Naive thymus-derived CD8-positive, alpha-beta T cell (primary cell): ENCODE data around the gene ERN1. TPM values are rescaled to one million over a fixed set of nuclear protein-coding genes. Genes with fewer than 3 reads are reported as not detected.

Experiments used
- ATAC-seq, 2 donors: fragments of 150-1000 bp; cut with Tn5 transposase in 1 of 2; sonication (Bioruptor Pico), chemical (Tn5 transposase) in 1 of 2; 1 replicate in 1 of 2; 2 replicates in 1 of 2; pipeline ENCODE4 v1.10.0; 2021; ENCODE audit warnings: mild to moderate bottlenecking in 2 of 2, moderate library complexity in 2 of 2
- POLR2A ChIA-PET: fragments of 350-600 bp; sonication (Branson Sonifier 250); formaldehyde crosslinking; loops from one replicate; lab custom pipeline; 2021; ENCODE audit warnings: antibody characterized with exemption; lab: Charles Lee
- DNase-seq, 10 donors: peaks; one replicate each; pipeline versions ENCODE4 v3.0.0 to v3.0.0-alpha.2; 2020 to 2022
- H3K27ac Mint-ChIP-seq, 10 donors: one replicate each; pipeline ENCODE4 v1.8.0; 2020 to 2022; ENCODE audit warnings: mild to moderate bottlenecking in 10 of 10, mixed read lengths in 10 of 10, moderate library complexity in 4 of 10, inconsistent platforms in 1 of 10
- H3K27me3 Mint-ChIP-seq, 5 donors: one replicate each; pipeline ENCODE4 v1.8.0; 2021 to 2022; ENCODE audit warnings: mixed read lengths in 5 of 5
- H3K36me3 Mint-ChIP-seq, 3 donors: one replicate each; pipeline ENCODE4 v1.8.0; 2020 to 2022; ENCODE audit warnings: mixed read lengths in 3 of 3, mild to moderate bottlenecking in 2 of 3, inconsistent platforms in 1 of 3
- H3K4me1 Mint-ChIP-seq, 4 donors: one replicate each; pipeline ENCODE4 v1.8.0; 2021 to 2022; ENCODE audit warnings: mixed read lengths in 4 of 4
- H3K4me3 Mint-ChIP-seq, 10 donors: one replicate each; pipeline ENCODE4 v1.8.0; 2020 to 2022; ENCODE audit warnings: mild to moderate bottlenecking in 10 of 10, mixed read lengths in 10 of 10, moderate library complexity in 6 of 10, inconsistent platforms in 1 of 10
- H3K9me3 Mint-ChIP-seq, 9 donors: one replicate each; pipeline ENCODE4 v1.8.0; 2020 to 2022; ENCODE audit warnings: mixed read lengths in 9 of 9, mild to moderate bottlenecking in 3 of 9, inconsistent platforms in 1 of 9, moderate library complexity in 1 of 9
- polyA plus RNA-seq, 3 donors: library from polyadenylated mRNA; unstranded; fragments of 300-500 nt; fragmentation: Illumina TruSeq; gene quantifications; one replicate each; pipeline ENCODE4 v1.2.3, GENCODE V29; 2021
- total RNA-seq, 8 experiments: library from RNA in 2 of 8; stranded (reverse) in 2 of 8; gene quantifications; one replicate each; pipeline ENCODE4 v1.2.3 and lab custom pipeline; 2021 to 2026

ERN1 gene
- total and polyA plus RNA-seq, 5 experiments from 2014 or later: 9.3 to 24.0 (median 21.2) TPM

GRCh38 chr17:64004218-64004770, 125.7 kb downstream of the ERN1 start:
- H3K4me1 Mint-ChIP-seq: peaks cover 19 to 51% (median 44%) of the 10 kb centered on the region in 4 donors
- POLR2A ChIA-PET: interaction anchor here (3.4 to 8.1 kb wide), 2 partner anchors 16 to 19 kb away, joined by 13 to 150 read pairs; partner anchors contain the start of gene ICAM2
- H3K4me3 Mint-ChIP-seq: no peak overlapping the region
- peak overlapping the region; percentile 21 to 87 (median 68) for H3K27ac Mint-ChIP-seq
- peaks cover 0 to 52% (median 17%) of the 10 kb centered on the region in 3 donors for H3K36me3 Mint-ChIP-seq
- no peaks in the 10 kb centered on the region for H3K9me3 Mint-ChIP-seq
- H3K27me3 Mint-ChIP-seq: no peaks in the 10 kb centered on the region
- DNase-seq: no peak
- no peak for ATAC-seq

- H3K27me3 Mint-ChIP-seq: no peaks in the 10 kb centered on the region
- ATAC-seq (no peak), DNase-seq (no peak)
- POLR2A ChIA-PET: interaction anchor here (8.1 kb wide), 1 partner anchor 20 kb away, joined by 150 read pairs; the partner anchor contains the start of gene ICAM2
- peak overlapping the region in 8 of 10 donors; percentile 40 to 85 (median 76) for H3K27ac Mint-ChIP-seq
- H3K4me3 Mint-ChIP-seq: no peak overlapping the region
- H3K9me3 Mint-ChIP-seq: no peaks in the 10 kb centered on the region
- peaks cover 18 to 51% (median 44%) of the 10 kb centered on the region in 4 donors for H3K4me1 Mint-ChIP-seq
- H3K36me3 Mint-ChIP-seq: peaks cover 0 to 45% (median 12%) of the 10 kb centered on the region in 3 donors
Observed at GRCh38 chr17:64003526-64004121, 126.3 kb downstream of the ERN1 start.

DNA sequence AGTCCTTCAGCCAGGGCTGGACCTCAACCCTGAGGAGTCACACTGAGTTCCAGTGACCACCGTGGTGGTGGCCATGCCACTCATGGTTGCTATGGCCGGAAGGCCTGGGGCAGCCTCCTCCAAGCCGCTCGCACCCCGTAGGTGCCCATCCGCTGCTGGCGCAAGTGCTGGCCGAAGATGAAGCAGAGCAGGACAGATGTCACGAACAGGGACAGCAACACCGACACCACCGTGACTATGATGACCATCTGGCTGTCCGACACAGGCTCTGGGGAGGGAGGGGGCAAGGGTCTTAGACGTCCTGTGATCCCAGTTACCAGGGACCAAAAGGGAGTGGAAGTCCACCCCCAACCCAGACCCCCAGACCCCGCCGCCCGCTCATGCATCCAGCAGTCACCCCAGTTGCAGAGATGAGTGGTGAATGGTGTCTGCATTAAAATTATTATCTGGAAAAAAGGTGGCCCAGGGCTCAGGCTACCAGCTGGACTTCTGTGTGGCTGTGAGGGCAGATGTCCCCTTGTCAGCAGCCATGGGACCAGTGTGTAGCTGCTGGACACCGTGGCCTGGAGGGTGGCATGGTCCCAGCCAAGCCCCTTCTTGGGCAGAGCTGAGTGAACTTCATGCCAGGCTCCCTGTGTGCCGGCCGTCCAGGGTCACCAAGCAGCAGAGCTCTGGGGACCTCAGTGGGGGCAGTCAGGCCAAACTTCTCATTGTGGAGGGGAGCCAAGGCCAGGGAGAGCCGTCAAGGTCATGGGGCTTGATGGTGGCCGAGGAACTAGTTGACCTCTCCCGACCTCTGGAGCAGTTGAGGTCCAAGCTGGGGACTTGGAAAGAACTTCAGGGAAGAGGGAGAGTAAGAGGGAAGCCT, 127.1 kb downstream of the ERN1 start:
- H3K4me1 Mint-ChIP-seq: peaks cover 15 to 48% (median 43%) of the 10 kb centered on the region in 4 donors

GRCh38 chr17:64001763-64002529, 128.0 kb downstream of the ERN1 start:
- DNase-seq: no peak
- peaks cover 0 to 37% (median 11%) of the 10 kb centered on the region in 3 donors for H3K36me3 Mint-ChIP-seq
- H3K9me3 Mint-ChIP-seq: no peaks in the 10 kb centered on the region
- no peaks in the 10 kb centered on the region for H3K27me3 Mint-ChIP-seq
- no peak overlapping the region for H3K4me3 Mint-ChIP-seq
- ATAC-seq: no peak
- peaks cover 13 to 48% (median 43%) of the 10 kb centered on the region in 4 donors for H3K4me1 Mint-ChIP-seq
- POLR2A ChIA-PET: interaction anchor here (1.2 to 8.1 kb wide), 3 partner anchors 15 to 83 kb away, joined by 3 to 150 read pairs (median 5); partner anchors contain the start of genes GH1 and ICAM2
- peak overlapping the region in 8 of 10 donors; percentile 17 to 67 (median 42) for H3K27ac Mint-ChIP-seq

More for the DNA sequence above, 127.1 kb downstream of the ERN1 start:
- peaks cover 0 to 41% (median 11%) of the 10 kb centered on the region in 3 donors for H3K36me3 Mint-ChIP-seq
- peak overlapping the region in 8 of 10 donors; percentile 18 to 82 (median 64) for H3K27ac Mint-ChIP-seq
- no peak overlapping the region for H3K4me3 Mint-ChIP-seq
- no peaks in the 10 kb centered on the region for H3K27me3 Mint-ChIP-seq
- POLR2A ChIA-PET: interaction anchor here (1.2 to 8.1 kb wide), 3 partner anchors 14 to 84 kb away, joined by 3 to 150 read pairs (median 5); partner anchors contain the start of genes GH1 and ICAM2
- DNase-seq (no peak), ATAC-seq (no peak)
- H3K9me3 Mint-ChIP-seq: no peaks in the 10 kb centered on the region

DNA sequence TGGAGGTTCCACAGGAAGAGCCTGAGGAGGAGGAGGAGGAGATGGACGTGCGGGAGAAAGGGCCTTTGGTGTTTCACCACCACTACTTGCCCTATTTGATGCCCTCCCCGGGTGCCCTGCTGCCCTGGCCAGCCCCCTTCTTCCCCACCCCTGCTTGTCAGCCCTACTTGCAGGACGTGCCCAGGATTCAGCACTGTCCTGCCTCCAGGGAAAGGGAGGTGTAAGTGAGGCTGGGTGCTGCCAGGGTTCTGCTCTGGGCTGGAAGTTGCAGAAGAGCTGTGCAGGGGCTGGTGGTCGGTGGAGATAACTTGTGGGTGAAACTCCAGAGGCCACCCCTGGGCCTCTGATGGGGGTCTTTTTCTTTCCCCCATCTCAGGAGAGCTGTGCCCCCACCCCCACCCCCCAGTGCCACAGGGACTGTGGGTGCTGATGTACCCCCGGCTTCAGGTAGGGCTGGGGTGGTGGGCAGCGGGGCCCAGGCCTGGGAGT, 128.8 kb downstream of the ERN1 start:
- ATAC-seq (no peak), DNase-seq (no peak)
- Mint-ChIP-seq H3K4me3 (no peak overlapping the region), H3K9me3 (no peaks in the 10 kb centered on the region), H3K4me1 (peaks cover 13 to 43% (median 40%) of the 10 kb centered on the region in 4 donors), H3K36me3 (peaks cover 0 to 34% (median 11%) of the 10 kb centered on the region in 3 donors), H3K27ac (peak overlapping the region in 6 of 10 donors; percentile 11 to 85 (median 58)), H3K27me3 (no peaks in the 10 kb centered on the region)
- POLR2A ChIA-PET: interaction anchor here (0.7 to 8.1 kb wide), 3 partner anchors 16 to 415 kb away, joined by 4 to 150 read pairs (median 5); partner anchors contain the start of gene ICAM2

- peak overlapping the region; percentile 52 to 93 (median 78) for H3K27ac Mint-ChIP-seq
- POLR2A ChIA-PET: interaction anchor here (0.7 to 8.1 kb wide), 6 partner anchors 9 to 417 kb away, joined by 3 to 150 read pairs (median 4); partner anchors contain the start of gene ICAM2
- no peaks in the 10 kb centered on the region for H3K27me3 Mint-ChIP-seq
- peaks cover 0 to 23% (median 11%) of the 10 kb centered on the region in 3 donors for H3K36me3 Mint-ChIP-seq
- ATAC-seq (no peak), DNase-seq (no peak)
- peaks cover 9 to 34% (median 31%) of the 10 kb centered on the region in 4 donors for H3K4me1 Mint-ChIP-seq
- peak overlapping the region; percentile 32 to 93 (median 74) for H3K4me3 Mint-ChIP-seq
- no peaks in the 10 kb centered on the region for H3K9me3 Mint-ChIP-seq
Observed at GRCh38 chr17:63999680-64000531, 130.0 kb downstream of the ERN1 start.

DNA sequence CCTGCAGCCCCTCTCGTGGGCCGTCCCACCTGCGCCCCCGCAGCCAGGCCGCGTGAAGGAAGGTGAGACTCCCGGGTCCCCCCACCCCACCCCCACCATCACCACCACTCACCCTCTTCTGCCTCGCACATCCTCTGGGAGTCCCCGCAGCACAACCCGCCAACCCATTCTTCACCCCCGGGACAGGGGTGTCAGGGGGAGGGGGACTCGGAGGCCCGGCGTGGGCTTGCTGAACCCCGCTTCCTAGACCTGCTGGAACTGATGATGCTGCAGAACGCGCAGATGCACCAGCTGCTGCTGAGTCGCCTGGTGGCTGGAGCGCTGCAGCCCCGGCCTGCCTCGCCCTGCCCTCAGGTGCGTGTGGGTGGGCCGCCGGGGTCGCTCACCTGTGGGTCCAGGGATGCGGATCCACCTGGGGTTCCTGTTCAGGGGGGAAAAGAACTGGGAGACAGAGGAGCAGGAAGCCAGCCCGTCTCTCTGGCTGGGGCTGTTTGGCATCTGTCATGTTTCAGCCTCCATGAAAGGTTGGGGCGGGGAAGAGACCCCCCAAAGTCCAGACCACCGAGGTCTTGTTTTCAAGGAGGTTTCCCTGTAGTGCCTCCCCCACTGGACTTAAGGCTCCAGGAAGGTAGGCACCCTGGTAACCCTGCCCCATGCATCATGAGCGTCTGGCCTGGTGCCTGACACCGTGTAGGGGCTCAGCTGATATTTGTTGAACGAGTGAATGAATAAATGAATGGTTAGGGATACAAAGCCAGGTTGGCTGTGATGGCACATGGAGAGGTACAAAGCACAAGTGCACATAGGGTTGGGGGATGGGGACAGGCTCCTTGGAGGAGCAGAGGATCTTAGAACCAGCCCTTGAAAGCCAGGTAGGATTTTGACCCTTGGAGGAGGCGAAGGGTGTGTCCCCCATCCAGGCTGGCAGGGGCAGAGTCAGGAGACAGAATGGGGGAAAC, 130.9 kb downstream of the ERN1 start:
- ATAC-seq (peak; percentile 28 to 53), DNase-seq (peak in 3 of 10 donors; percentile 22 to 24 (median 24))
- Mint-ChIP-seq H3K9me3 (no peaks in the 10 kb centered on the region), H3K4me3 (peak overlapping the region; percentile 67 to 93 (median 80)), H3K4me1 (peaks cover 9 to 40% (median 32%) of the 10 kb centered on the region in 4 donors), H3K36me3 (peaks cover 0 to 13% (median 7%) of the 10 kb centered on the region in 3 donors), H3K27me3 (no peaks in the 10 kb centered on the region), H3K27ac (peak overlapping the region; percentile 52 to 93 (median 74))
- POLR2A ChIA-PET: interaction anchor here (0.9 to 8.1 kb wide), 7 partner anchors 8 to 150 kb away, joined by 3 to 150 read pairs (median 4); partner anchors contain the start of gene ICAM2

DNA sequence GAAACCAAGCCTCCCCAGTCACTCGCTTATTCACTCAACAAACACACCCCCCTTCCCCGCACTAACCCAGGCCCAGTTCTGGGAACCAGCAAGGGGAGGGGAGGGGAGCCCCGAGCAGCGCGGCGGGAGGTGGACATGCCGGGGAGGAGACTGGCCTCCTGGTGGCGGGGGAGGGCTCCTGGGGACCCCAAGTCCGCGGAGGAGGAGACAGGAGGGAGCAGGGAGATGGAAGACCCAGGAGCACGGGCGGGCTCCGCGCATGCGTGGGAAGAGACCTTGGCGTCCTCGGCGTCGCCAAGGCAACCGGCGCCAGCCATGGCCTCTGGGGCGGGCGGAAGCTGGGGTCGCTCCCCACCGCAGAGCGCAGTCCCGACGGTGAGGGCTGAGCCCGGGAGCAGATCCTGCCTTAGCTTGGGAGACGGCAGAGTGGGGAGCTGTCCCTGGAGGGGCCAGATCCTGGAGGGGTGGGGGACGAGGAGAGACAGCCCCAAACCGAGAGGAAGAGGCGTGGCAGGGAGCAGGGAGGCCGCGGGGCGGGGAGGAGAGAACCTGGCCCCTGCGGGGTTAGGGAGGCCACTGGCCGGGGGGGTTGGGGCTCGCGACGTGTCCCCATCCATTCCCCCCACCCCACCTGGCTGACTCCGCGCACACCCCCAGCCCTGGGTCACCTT, 131.8 kb downstream of the ERN1 start, which contains the start of gene PRR29:
Gene PRR29, plus strand, starts transcription at position 302 of the 671 bp plus-strand sequence. Its CDS starts 14 bp downstream, at position 316.
- POLR2A ChIA-PET: interaction anchor here (0.9 to 8.1 kb wide), 6 partner anchors 10 to 150 kb away, joined by 3 to 150 read pairs (median 4); partner anchors contain the start of gene ICAM2
- peak; percentile 61 to 85 (median 74) for DNase-seq
- Mint-ChIP-seq H3K36me3 (peaks cover 0 to 5% (median 0%) of the 10 kb centered on the region in 3 donors), H3K4me1 (peaks cover 13 to 46% (median 38%) of the 10 kb centered on the region in 4 donors), H3K4me3 (peak within 1 kb of the TSS; percentile 84 to 94 (median 89)), H3K27me3 (no peaks in the 10 kb centered on the region), H3K27ac (peak within 1 kb of the TSS; percentile 55 to 92 (median 81)), H3K9me3 (no peaks in the 10 kb centered on the region)
- ATAC-seq: peak; percentile 81 to 82
